GM06990 (cell line): ENCODE data around the gene CCSER1.

Source experiments
- DNase-seq: peaks from one replicate; pipeline ENCODE4 v3.0.0-alpha.2; 2011; ENCODE audit not compliant: insufficient read length; ENCODE audit errors: extremely low read depth
- H3K27me3 ChIP-seq: replicated peaks from 2 replicates; pipeline ENCODE4 v1.6.0; 2011; ENCODE audit warnings: low read length; ENCODE audit not compliant: control insufficient read depth, insufficient read depth
- H3K36me3 ChIP-seq: 2 replicates; pipeline ENCODE4 v1.5.1; 2011; ENCODE audit warnings: low read length; ENCODE audit not compliant: control insufficient read depth, insufficient read depth
- H3K4me3 ChIP-seq: replicated peaks from 2 replicates; pipeline ENCODE4 v1.5.1; 2011; ENCODE audit warnings: low read depth, mild to moderate bottlenecking, control low read depth, low read length
- TF ChIP-seq, protein P1 (sequence below): IDR thresholded peaks from 2 replicates; pipeline ENCODE4 v1.5.1; 2011; ENCODE audit warnings: low read length, control low read depth, mild to moderate bottlenecking, inconsistent platforms; ENCODE audit not compliant: insufficient read depth, poor library complexity, severe bottlenecking

The CCSER1 gene

DNA sequence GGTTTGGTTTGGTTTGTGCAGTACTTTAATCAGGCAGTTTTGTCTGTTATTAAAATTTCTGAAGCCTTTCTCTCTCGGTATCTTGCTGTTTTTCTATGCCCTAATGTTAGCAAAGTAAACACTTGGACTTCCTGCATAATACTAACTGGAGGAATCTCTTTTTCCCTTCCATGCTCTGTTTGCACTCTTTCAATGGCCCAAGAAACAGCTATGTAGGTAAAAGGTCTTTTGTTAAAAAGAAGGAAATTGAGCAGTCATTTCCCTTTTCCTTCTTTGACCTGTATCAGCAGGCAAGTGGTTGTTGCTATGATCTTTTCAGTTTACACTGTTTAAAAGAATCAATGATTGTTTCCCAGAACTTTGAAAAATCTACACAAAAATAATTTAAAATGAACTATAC is 82.7 kb downstream of the CCSER1 start:
- H3K4me3 ChIP-seq, result no peak overlapping the region
- DNase-seq, result no peak
- no peaks in the 10 kb centered on the region for H3K27me3 ChIP-seq
- TF ChIP-seq, protein P1, sequence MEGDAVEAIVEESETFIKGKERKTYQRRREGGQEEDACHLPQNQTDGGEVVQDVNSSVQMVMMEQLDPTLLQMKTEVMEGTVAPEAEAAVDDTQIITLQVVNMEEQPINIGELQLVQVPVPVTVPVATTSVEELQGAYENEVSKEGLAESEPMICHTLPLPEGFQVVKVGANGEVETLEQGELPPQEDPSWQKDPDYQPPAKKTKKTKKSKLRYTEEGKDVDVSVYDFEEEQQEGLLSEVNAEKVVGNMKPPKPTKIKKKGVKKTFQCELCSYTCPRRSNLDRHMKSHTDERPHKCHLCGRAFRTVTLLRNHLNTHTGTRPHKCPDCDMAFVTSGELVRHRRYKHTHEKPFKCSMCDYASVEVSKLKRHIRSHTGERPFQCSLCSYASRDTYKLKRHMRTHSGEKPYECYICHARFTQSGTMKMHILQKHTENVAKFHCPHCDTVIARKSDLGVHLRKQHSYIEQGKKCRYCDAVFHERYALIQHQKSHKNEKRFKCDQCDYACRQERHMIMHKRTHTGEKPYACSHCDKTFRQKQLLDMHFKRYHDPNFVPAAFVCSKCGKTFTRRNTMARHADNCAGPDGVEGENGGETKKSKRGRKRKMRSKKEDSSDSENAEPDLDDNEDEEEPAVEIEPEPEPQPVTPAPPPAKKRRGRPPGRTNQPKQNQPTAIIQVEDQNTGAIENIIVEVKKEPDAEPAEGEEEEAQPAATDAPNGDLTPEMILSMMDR, result no peak
- H3K36me3 ChIP-seq, result no peaks in the 10 kb centered on the region

DNA sequence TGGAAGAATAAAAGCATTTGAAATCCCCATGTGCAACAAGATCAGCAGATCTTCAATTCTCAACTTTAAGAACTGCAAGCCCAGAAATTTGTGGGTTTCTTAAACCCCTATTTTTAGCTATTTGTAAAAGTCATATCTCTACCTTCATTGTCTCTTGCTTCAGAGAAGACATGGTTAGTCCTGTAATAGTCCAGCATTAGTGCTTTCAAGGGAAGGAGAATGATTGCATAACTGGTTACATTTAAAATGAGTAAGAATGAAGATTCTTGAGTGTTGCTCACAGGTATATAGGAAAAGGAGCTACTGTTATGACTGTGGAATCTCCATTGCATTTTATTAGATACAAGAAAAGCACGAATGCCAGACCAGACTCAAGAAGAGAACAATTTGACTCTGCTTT is 84.0 kb downstream of the CCSER1 start:
- no peak for DNase-seq
- Histone ChIP-seq H3K4me3 (no peak overlapping the region), H3K36me3 (no peaks in the 10 kb centered on the region), H3K27me3 (no peaks in the 10 kb centered on the region)
- TF ChIP-seq, protein P1, result no peak

DNA sequence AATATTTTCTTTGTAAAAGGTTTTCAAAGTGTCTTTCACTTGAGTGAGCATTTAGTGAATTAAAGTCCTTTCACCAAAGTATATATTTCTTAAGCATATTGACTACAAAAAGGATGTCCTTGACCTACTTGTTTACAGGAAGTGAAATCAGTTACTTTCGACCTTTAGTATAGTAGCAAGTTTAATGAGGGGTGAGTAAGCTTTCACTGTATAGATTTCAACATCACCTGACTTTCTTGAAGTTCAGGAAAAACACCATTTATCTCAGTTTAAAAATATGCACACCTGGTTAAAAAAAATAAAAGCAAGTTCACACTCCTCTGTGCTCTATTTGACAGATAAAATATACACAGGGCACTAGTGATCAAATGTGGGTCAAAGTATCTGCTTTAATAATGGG is 88.1 kb downstream of the CCSER1 start:
- Histone ChIP-seq H3K4me3 (no peak overlapping the region), H3K27me3 (no peaks in the 10 kb centered on the region), H3K36me3 (no peaks in the 10 kb centered on the region)
- TF ChIP-seq, protein P1, result no peak
- no peak for DNase-seq

DNA sequence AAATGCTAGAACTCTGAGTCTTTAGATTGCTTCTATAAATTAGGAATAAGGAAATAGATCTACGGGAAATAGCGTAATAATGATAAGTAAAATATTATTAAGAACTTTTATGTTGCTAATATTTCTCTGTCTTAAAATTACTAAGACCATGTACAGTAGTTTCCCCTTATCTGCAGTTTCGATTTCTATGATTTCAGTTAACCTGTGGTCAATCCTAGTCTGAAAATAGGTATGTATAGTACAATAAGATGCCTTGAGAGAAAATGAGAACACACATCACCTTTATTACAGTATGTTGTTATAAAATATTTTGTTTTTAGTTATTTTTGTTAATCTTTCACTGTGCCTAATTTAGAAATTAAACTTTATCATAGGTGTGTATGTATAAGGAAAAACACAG is 92.6 kb downstream of the CCSER1 start:
- Histone ChIP-seq H3K4me3 (no peak overlapping the region), H3K36me3 (no peaks in the 10 kb centered on the region), H3K27me3 (no peaks in the 10 kb centered on the region)
- DNase-seq, result no peak
- TF ChIP-seq, protein P1, result no peak

DNA sequence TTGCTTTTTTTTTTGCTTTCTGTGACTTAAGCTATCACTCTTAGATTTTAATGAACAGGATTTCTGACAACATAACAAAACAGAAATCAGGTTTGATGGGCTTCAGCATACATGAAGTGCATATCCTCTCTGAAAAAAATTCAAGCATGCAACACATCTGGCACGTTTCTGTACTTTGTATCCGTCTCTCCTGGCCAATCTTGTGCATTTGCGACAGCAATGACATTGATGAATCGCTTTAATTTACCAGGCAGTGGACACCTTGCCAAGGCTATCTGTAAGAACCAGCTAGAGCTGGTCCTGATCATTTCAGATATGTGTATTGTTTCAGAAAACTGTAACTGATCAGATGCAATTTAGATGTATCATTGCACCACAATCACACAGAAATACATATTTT is 93.3 kb downstream of the CCSER1 start:
- TF ChIP-seq, protein P1, result no peak
- no peak overlapping the region for H3K4me3 ChIP-seq
- H3K36me3 ChIP-seq, result no peaks in the 10 kb centered on the region
- no peak for DNase-seq
- H3K27me3 ChIP-seq, result no peaks in the 10 kb centered on the region

DNA sequence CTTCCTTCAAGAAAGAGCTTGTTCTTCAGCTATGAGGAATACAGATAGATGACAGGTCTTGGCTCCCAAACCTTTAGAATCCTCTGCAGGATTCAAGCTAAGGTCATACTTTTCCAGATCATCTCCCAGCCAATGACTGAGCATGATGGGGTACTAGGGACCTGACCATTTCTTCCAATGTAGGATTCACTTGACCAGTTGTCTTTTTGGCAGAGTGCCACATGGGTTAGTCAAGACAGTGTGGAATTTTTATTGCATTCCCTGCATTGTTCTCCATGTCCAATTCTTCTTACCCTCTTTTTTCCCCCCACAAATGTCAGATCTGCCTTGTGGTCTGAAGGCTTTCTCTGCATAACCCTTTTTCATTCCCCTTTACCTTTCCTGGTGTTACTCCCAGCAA is 99.5 kb downstream of the CCSER1 start:
- H3K4me3 ChIP-seq, result no peak overlapping the region
- no peaks in the 10 kb centered on the region for H3K27me3 ChIP-seq
- no peak for DNase-seq
- no peaks in the 10 kb centered on the region for H3K36me3 ChIP-seq
- TF ChIP-seq, protein P1, result no peak
